ENCODE measurements around the gene ANGEL1. TPM values are rescaled to one million over a fixed set of nuclear protein-coding genes. Genes with fewer than 3 reads are reported as not detected.

Gene ANGEL1
- total RNA-seq, 1 experiment from 2014 or later = 23.0 TPM

- Mint-ChIP-seq H3K36me3 (ENCODE audit: insufficient read depth, unreplicated experiment) (peaks cover 19% of the 10 kb centered on the region), H3K4me3 (ENCODE audit: unreplicated experiment) (no peak overlapping the region), H3K27ac (ENCODE audit: unreplicated experiment) (no peak overlapping the region), H3K4me1 (ENCODE audit: low read depth, unreplicated experiment) (peaks cover 8% of the 10 kb centered on the region), H3K27me3 (ENCODE audit: insufficient read depth, unreplicated experiment) (no peaks in the 10 kb centered on the region), H3K9me3 (ENCODE audit: unreplicated experiment) (no peaks in the 10 kb centered on the region)
- peaks cover 6% of the 10 kb centered on the region for H3K36me3 ChIP-seq (ENCODE audit: control insufficient read depth, insufficient read depth, low read length)
- intact Hi-C loops (cut with micrococcal nuclease; ENCODE audit: unreplicated experiment) = no loop called here
- DNase-seq = no peak
- ChIA-PET CTCF (no interaction called here), POLR2A (no interaction called here)
- no peaks in the 10 kb centered on the region for H3K9me3 ChIP-seq
- H3K4me3 ChIP-seq (ENCODE audit: low read depth, low read length) = no peak overlapping the region
- H3K4me1 ChIP-seq = peaks cover under 1% of the 10 kb centered on the region
- BruUV-seq (replicated peaks) = no TSS peak
- H3K27me3 ChIP-seq (replicated peaks; ENCODE audit: control insufficient read depth, insufficient read depth, low read length) = no peaks in the 10 kb centered on the region
- TF ChIP-seq, protein P1, sequence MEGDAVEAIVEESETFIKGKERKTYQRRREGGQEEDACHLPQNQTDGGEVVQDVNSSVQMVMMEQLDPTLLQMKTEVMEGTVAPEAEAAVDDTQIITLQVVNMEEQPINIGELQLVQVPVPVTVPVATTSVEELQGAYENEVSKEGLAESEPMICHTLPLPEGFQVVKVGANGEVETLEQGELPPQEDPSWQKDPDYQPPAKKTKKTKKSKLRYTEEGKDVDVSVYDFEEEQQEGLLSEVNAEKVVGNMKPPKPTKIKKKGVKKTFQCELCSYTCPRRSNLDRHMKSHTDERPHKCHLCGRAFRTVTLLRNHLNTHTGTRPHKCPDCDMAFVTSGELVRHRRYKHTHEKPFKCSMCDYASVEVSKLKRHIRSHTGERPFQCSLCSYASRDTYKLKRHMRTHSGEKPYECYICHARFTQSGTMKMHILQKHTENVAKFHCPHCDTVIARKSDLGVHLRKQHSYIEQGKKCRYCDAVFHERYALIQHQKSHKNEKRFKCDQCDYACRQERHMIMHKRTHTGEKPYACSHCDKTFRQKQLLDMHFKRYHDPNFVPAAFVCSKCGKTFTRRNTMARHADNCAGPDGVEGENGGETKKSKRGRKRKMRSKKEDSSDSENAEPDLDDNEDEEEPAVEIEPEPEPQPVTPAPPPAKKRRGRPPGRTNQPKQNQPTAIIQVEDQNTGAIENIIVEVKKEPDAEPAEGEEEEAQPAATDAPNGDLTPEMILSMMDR (IDR thresholded peaks at IDR 0.05; ENCODE audit: insufficient read depth in 1 of 2, low read depth in 1 of 2, low read length in 1 of 2, severe bottlenecking in 1 of 2, unreplicated experiment in 1 of 2) = no peak
Measured at GRCh38 chr14:76808011-76808410, 4.7 kb downstream of the ANGEL1 start.

- Histone ChIP-seq H3K36me3 (ENCODE audit: control insufficient read depth, insufficient read depth, low read length) (peaks cover 6% of the 10 kb centered on the region), H3K27me3 (replicated peaks; ENCODE audit: control insufficient read depth, insufficient read depth, low read length) (no peaks in the 10 kb centered on the region), H3K4me1 (no peaks in the 10 kb centered on the region; the same call in 1 of the 2 replicates), H3K4me3 (ENCODE audit: low read depth, low read length) (no peak overlapping the region), H3K9me3 (no peaks in the 10 kb centered on the region)
- no peak for DNase-seq
- Mint-ChIP-seq H3K4me1 (ENCODE audit: low read depth, unreplicated experiment) (peaks cover 8% of the 10 kb centered on the region), H3K27me3 (ENCODE audit: insufficient read depth, unreplicated experiment) (no peaks in the 10 kb centered on the region), H3K9me3 (ENCODE audit: unreplicated experiment) (no peaks in the 10 kb centered on the region), H3K36me3 (ENCODE audit: insufficient read depth, unreplicated experiment) (peaks cover 20% of the 10 kb centered on the region), H3K4me3 (ENCODE audit: unreplicated experiment) (no peak overlapping the region), H3K27ac (ENCODE audit: unreplicated experiment) (no peak overlapping the region)
- CTCF ChIA-PET = interaction anchor here (2.2 kb wide), 1 partner anchor 22 kb away, joined by 10 read pairs; no protein-coding TSS in a partner anchor
- POLR2A ChIA-PET = no interaction called here
- intact Hi-C loops (cut with micrococcal nuclease; ENCODE audit: unreplicated experiment) = no loop called here
- TF ChIP-seq, protein P1 (IDR thresholded peaks at IDR 0.05; ENCODE audit: insufficient read depth in 1 of 2, low read depth in 1 of 2, low read length in 1 of 2, severe bottlenecking in 1 of 2, unreplicated experiment in 1 of 2) = no peak
- BruUV-seq (replicated peaks) = no TSS peak
Measured at GRCh38 chr14:76806446-76806845, 6.2 kb downstream of the ANGEL1 start.

- POLR2A ChIA-PET = no interaction called here
- Mint-ChIP-seq H3K27ac (ENCODE audit: unreplicated experiment) (no peak overlapping the region), H3K4me1 (ENCODE audit: low read depth, unreplicated experiment) (no peaks in the 10 kb centered on the region), H3K4me3 (ENCODE audit: unreplicated experiment) (no peak overlapping the region), H3K36me3 (ENCODE audit: insufficient read depth, unreplicated experiment) (peaks cover 3% of the 10 kb centered on the region), H3K27me3 (ENCODE audit: insufficient read depth, unreplicated experiment) (no peaks in the 10 kb centered on the region), H3K9me3 (ENCODE audit: unreplicated experiment) (no peaks in the 10 kb centered on the region)
- H3K9me3 ChIP-seq = no peaks in the 10 kb centered on the region
- no peak for DNase-seq
- H3K4me1 ChIP-seq = no peaks in the 10 kb centered on the region
- no peak overlapping the region for H3K4me3 ChIP-seq (ENCODE audit: low read depth, low read length)
- no peaks in the 10 kb centered on the region for H3K36me3 ChIP-seq (ENCODE audit: control insufficient read depth, insufficient read depth, low read length)
- intact Hi-C loops (cut with micrococcal nuclease; ENCODE audit: unreplicated experiment) = no loop called here
- TF ChIP-seq, protein P1 (IDR thresholded peaks at IDR 0.05; ENCODE audit: insufficient read depth in 1 of 2, low read depth in 1 of 2, low read length in 1 of 2, severe bottlenecking in 1 of 2, unreplicated experiment in 1 of 2) = no peak
- CTCF ChIA-PET = no interaction called here
- no TSS peak for BruUV-seq (replicated peaks)
- H3K27me3 ChIP-seq (replicated peaks; ENCODE audit: control insufficient read depth, insufficient read depth, low read length) = no peaks in the 10 kb centered on the region
Measured at GRCh38 chr14:76793956-76794355, 18.7 kb downstream of the ANGEL1 start.

Data from Caco-2 (cell line).